Mesothelial cell of epicardium (in vitro differentiated cells): ENCODE measurements around the gene SUOX. TPM values are rescaled to one million over a fixed set of nuclear protein-coding genes. Genes with fewer than 3 reads are reported as not detected.

Experiments
- DNase-seq, 2 experiments: peaks; one replicate each; pipeline ENCODE4 v3.0.0; 2021; ENCODE audit warnings: low spot score in 2 of 2; ENCODE audit not compliant: unreplicated experiment in 2 of 2
- H3K27ac Mint-ChIP-seq: 2 replicates; pipeline ENCODE4 v1.8.0; 2021; ENCODE audit warnings: mixed read lengths
- H3K27me3 Mint-ChIP-seq: 2 replicates; pipeline ENCODE4 v1.8.0; 2021; ENCODE audit warnings: low read depth, mixed read lengths
- H3K36me3 Mint-ChIP-seq: 2 replicates; pipeline ENCODE4 v1.8.0; 2021; ENCODE audit warnings: mixed read lengths
- H3K4me1 Mint-ChIP-seq: 2 replicates; pipeline ENCODE4 v1.8.0; 2021; ENCODE audit warnings: mixed read lengths
- H3K4me3 Mint-ChIP-seq: 2 replicates; pipeline ENCODE4 v1.8.0; 2021; ENCODE audit warnings: mild to moderate bottlenecking, moderate library complexity, mixed read lengths
- H3K9me3 Mint-ChIP-seq: 2 replicates; pipeline ENCODE4 v1.8.0; 2021; ENCODE audit warnings: mixed read lengths
- total RNA-seq: library from RNA; stranded (reverse); gene quantifications from 3 replicates; pipeline ENCODE4 v1.2.1, GENCODE V29; 2021
- TF ChIP-seq, protein P1 (sequence below): fragments of 200-600 bp; sonication (generic); IDR thresholded peaks from one replicate; pipeline ENCODE4 v1.5.0; 2021; ENCODE audit warnings: antibody characterized with exemption; ENCODE audit not compliant: unreplicated experiment

SUOX gene
- 37.1 to 38.9 TPM (median 38.1 TPM) in 3 replicates for total RNA-seq

- no peaks in the 10 kb centered on the region for H3K9me3 Mint-ChIP-seq
- TF ChIP-seq, protein P1, sequence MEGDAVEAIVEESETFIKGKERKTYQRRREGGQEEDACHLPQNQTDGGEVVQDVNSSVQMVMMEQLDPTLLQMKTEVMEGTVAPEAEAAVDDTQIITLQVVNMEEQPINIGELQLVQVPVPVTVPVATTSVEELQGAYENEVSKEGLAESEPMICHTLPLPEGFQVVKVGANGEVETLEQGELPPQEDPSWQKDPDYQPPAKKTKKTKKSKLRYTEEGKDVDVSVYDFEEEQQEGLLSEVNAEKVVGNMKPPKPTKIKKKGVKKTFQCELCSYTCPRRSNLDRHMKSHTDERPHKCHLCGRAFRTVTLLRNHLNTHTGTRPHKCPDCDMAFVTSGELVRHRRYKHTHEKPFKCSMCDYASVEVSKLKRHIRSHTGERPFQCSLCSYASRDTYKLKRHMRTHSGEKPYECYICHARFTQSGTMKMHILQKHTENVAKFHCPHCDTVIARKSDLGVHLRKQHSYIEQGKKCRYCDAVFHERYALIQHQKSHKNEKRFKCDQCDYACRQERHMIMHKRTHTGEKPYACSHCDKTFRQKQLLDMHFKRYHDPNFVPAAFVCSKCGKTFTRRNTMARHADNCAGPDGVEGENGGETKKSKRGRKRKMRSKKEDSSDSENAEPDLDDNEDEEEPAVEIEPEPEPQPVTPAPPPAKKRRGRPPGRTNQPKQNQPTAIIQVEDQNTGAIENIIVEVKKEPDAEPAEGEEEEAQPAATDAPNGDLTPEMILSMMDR = no peak
- peak; percentile 69 to 85 for DNase-seq
- H3K27ac Mint-ChIP-seq = peak within 1 kb of the TSS; percentile 95
- no peaks in the 10 kb centered on the region for H3K27me3 Mint-ChIP-seq
- H3K4me1 Mint-ChIP-seq = peaks cover 11% of the 10 kb centered on the region
- H3K36me3 Mint-ChIP-seq = peaks cover 17% of the 10 kb centered on the region
- H3K4me3 Mint-ChIP-seq = peak within 1 kb of the TSS; percentile 98
Observed at GRCh38 chr12:55996715-55997534, at the start of gene SUOX. SUOX (plus strand) TSS chr12:55997276; CDS start chr12:56002222, 4,946 bp downstream.

GRCh38 chr12:55955344-55955743, 41.7 kb upstream of the SUOX start:
- Mint-ChIP-seq H3K4me3 (no peak overlapping the region), H3K27ac (no peak overlapping the region), H3K4me1 (peaks cover 2% of the 10 kb centered on the region), H3K36me3 (peaks cover 5% of the 10 kb centered on the region), H3K9me3 (no peaks in the 10 kb centered on the region), H3K27me3 (no peaks in the 10 kb centered on the region)
- TF ChIP-seq, protein P1 = no peak
- DNase-seq = no peak

DNA sequence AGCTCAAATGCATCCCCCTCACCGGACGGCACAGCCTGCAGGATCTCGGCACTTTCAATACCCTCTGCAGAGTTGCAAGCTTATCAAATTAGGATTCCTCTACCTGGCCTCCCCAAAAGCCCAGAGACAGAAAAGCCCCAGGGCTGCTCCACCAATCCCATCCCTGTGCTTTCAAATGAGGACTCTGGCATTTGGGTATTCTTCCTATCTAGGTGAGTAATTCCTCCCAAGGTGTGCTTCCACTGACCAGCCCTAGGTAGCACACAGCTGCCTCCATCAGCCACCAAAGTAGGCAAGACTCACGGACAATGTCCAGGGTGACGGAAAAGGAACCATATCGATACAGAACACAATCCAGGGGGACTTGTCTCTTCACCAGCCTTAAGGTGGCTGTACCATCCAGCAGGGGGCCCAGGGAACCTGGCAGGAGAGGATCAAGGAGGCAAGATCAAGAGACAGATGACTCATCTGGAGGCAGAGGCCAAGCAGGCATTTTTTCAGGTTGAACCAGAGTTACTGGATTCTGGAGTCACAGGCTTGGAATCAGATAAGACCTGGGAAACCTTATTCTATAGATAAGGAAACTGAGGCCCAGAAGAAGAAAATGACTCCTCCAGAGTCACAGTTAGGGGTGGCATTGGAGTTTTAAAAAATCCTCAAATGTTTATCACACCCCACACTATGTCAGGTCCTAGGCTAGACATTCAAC, 41.1 kb upstream of the SUOX start:
- Mint-ChIP-seq H3K27ac (peak overlapping the region; percentile 26), H3K9me3 (no peaks in the 10 kb centered on the region), H3K27me3 (no peaks in the 10 kb centered on the region), H3K4me3 (no peak overlapping the region), H3K36me3 (peaks cover 5% of the 10 kb centered on the region), H3K4me1 (peaks cover 2% of the 10 kb centered on the region)
- DNase-seq = no peak
- TF ChIP-seq, protein P1 = no peak

- peaks cover 3% of the 10 kb centered on the region for H3K36me3 Mint-ChIP-seq
- TF ChIP-seq, protein P1 = no peak
- peaks cover 2% of the 10 kb centered on the region for H3K4me1 Mint-ChIP-seq
- DNase-seq = no peak
- no peak overlapping the region for H3K27ac Mint-ChIP-seq
- no peaks in the 10 kb centered on the region for H3K27me3 Mint-ChIP-seq
- no peak overlapping the region for H3K4me3 Mint-ChIP-seq
- H3K9me3 Mint-ChIP-seq = no peaks in the 10 kb centered on the region
Observed at GRCh38 chr12:55957106-55957859, 39.8 kb upstream of the SUOX start.

DNA sequence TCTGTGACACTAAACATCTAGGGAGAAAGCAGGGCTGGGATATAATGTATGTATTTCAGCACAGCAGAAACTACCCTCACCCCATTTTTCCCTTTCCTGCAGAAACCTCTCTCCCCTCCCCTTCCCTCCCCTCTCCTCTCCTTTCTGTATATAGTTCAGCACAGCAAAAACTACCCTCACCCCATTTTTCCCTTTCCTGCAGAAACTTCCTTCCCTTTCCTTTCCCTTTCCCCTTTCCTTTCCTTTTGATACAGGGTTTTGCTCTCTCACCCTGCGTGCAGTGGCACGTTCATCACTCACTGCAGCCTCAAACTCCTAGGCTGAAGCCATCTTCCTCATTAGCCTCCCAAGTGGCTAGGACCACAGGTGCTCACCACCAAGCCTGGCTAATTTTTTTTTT, 33.3 kb upstream of the SUOX start:
- H3K27ac Mint-ChIP-seq = no peak overlapping the region
- TF ChIP-seq, protein P1 = no peak
- peaks cover 29% of the 10 kb centered on the region for H3K4me1 Mint-ChIP-seq
- H3K36me3 Mint-ChIP-seq = no peaks in the 10 kb centered on the region
- H3K27me3 Mint-ChIP-seq = no peaks in the 10 kb centered on the region
- DNase-seq = no peak
- no peak overlapping the region for H3K4me3 Mint-ChIP-seq
- no peaks in the 10 kb centered on the region for H3K9me3 Mint-ChIP-seq
